ENCODE measurements around the gene SRRM2.

Gene SRRM2

DNA sequence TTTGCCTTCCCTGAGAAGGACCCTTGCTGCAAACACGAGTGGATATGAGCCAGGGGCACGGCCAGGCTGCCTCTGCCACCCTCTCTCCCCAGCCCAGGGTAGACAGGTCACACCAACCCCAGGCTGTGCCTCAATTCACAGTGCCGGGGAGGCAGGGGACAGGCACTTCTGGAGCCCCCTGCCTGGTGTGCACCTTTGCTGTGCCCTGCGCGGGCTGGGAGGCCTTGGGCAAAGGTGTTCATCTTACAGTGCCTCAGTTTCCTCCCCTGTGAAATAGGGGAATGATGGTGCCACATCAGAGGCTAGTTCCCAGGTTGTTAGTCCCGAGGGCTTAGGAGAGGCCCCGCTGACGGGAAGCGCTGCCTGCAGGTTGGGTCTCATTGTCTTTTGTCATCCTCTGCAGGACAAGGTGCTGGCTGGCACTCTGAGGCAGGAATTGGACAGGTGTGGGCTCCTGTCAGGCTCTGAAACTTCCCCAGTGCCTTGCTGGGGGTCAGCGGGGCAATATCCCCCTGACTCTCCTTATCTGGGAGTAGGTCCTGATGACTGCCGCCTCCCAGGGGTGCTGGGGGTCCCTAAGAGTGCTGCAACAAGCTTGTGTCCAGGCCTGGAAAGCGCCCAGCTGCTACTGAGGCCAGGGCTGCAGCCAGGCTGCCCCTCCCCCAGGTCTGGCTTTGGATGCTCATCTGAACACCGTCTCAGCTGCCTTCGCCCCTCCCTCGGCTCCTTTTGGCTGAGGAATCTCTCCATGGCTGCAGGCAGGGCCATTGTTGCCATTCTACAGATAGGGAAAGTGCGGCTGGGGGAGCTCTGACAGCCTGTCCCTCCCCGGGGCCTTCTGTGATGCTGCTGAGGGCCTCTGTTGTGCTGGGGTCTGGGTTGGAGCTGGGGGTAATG lies 67.7 kb downstream of the SRRM2 start:
- no peak for DNase-seq (ENCODE audit: low read depth in 2 of 2)

All from stimulated activated CD8-positive, alpha-beta memory T cell treated with anti-CD3 and anti-CD28 coated beads, Interleukin-2, amount 100 ng/mL, for 48 hours (primary cell).